Left forelimb (tissue), 1 donor: ENCODE measurements around the gene PAEP.

ENCODE experiments used
- DNase-seq: peaks from one replicate; pipeline ENCODE4 v3.0.0-alpha.2; 2018; ENCODE audit warnings: low spot score

Gene PAEP

DNA sequence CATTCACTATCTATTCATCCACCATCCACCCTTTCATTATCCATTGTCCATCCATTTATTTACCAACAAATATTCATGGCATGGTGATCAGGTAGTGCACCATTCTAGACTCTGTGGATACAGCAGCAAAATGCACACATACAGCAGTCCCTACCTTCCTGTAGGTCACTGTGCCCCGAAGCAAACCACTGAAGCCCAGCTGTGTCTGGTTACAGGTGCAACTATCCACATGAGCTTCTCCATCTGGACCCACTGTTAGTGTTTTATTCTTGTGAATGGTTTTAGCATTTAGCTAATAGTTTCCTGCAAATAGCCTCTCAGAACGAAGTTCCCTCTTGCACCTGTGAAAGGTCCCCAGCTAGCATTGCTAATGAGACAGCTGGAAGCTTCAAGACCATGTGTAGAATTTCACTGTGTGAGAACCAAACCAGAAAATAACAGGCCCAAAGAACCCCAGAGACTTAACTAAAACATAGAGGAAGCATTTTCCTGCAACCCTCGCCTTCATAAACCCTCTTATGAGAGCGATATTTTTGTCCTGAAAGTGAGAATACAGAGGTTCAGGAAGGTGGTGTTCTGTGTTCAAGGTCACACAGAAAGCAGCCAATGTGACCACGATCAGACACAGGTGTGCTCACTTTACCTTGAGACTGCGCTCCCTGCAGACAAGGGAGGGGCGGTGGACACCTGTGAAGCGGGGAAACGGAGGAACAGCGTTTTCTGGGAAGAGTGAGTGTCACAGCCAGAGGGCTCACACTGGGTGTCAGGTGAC is 18.5 kb downstream of the PAEP start:
- DNase-seq: no peak

DNA sequence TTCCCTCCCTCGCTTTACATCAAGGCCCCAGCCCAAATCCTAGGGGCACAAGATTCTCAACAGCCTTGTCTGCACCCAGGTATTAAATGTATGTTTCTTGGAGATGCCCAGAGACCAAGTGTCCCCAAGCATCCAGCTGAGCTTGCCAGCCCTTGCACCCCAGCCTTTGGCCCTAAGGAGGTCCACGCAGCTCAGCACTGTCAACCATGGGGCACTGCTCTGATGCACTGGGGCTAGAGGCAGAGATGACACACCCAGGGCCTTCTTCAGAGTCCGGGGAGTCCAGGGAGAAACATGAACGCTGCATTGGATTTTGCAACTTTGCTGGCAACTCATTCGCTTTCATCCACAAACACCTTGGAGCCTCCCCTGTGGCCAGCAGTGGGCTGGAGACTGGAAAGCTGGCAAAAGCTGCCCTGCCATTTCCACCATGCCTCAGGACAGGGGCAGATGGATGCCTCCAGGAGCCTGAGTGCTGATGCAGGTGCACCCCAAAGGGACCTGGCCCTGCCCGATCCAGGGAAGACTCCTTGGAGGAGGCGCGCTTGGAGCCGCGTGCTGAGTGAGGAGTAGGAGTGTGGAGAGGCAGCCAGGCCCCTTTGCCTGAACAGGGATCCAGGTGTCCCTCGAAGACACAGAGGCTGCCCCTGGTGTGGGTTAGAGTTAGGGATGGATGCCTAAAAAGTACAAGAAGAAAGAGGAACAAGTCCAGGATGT is 19.3 kb downstream of the PAEP start:
- DNase-seq: no peak

DNA sequence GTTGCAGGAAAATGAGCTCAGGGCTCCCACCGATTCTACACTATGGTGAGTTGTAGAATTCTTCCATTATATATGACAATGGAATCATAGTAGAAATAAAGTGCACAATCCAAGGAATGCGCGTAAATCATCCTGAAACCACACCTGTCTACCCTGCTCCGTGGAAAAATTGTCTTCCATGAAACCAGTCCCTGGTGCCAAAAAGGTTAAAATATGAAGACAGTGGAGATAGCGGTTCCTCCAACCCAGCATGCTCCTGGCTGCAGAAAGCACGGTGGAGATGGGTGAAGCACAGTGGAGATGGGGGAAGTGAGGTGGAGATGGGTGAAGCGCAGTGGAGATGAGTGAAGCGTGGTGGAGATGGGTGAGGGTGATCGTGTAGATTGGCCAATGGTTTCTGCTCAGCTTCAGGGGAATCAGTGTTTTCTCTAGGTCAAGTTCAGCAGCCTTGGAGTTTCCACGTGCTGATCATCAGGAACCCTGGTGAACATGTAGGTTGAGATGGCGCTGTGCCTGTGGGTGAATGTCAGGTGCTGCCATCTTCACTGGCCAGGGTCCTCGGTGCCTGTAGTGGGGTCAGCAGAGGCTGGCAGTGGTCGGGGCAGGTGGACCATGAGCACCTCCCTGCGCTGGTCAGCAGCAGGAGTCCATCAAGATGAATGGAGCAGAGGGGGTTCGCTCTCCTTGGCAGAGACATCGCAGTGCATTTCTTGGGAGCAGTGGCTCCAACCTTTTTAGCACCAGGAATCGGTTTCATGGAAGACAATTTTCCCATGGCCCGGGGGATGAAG is 20.3 kb downstream of the PAEP start:
- DNase-seq: no peak

DNA sequence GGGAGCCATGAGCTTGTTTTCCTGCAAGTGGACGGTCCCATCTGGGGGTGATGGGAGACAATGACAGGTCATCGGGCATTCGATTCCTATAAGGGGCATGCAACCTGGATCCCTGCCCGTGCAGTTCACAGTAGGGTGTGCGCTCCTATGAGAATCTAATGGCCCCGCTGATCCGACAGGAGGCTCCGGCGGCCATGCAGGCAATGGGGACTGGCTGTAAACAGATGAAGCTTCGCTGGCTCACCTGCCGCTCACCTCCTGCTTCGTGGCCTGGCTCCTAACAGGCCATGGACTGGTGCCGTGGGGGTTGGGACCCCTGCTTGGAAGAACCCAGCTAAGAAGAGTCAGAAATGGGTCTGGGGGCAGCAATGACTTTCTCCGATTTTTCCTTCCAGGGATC is 21.0 kb downstream of the PAEP start:
- DNase-seq: no peak

DNA sequence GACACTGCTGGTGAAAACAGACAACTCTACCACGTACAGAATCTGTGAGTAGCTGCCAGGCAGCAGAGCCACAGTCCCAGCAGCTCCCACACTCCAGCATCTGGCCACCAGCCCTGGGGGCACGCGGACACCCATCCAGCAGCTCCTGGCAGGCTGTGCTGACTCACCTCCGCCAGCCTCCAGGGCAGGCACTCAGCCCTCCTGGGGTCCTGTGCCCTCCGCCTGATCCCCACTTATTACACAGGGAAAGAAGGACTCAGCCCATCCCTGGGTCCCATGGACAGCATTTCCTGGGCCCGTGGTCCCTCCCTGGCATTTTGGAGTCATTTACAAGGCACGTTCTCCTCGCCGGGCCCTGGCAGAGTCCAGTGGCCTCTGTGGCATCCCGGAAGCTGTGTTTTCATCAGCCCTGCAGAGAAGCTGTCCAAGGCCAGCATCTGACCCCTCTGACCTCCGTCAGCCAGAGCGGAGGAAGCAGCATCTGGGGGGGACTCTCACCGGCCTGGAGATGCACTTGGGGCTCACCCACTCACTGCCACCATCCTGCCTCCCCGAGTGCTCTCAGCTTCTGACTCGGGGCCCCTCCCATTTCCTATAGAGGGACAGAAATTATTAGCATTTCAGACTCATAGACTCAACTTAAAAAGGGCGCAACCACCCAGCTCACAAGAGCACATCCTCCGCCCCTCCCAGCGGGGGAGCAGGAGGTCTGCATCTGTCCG is 21.6 kb downstream of the PAEP start:
- DNase-seq: no peak

DNA sequence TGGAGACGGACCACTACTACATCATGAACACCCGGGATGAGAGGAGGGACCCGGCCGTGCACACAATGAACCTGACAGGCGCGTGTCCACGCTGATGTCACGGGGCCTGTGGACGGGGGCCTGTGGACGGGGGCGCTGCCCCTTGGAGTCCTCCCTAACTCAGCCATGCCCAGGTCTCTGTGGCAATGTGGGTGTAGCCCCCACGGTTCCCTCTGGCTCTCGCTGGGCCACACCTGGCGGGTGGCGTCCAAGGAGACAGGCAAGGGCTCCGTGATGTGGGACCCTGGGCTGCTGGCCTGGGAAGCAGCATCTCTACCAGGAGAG is 22.1 kb downstream of the PAEP start:
- no peak for DNase-seq

DNA sequence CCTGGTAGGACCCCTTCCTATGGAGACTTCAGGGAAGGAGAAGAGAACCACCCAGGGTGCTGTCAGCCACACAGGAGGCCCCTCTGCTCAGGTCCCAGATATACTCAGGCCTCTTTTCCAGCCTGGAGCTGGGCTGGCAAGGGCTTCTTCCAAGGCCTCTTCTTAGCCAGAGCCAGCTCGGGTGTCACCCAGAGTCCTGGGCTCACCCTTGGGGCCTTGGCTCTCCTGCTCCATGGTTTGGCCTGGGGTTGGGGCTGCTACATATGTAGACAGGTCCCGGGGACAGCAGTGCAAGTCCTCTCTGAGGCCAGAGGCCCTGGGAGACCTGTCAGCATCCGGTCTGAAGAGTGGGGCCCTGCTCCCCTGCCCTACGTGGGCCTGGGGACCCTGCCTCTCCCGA is 22.8 kb downstream of the PAEP start:
- DNase-seq: no peak

DNA sequence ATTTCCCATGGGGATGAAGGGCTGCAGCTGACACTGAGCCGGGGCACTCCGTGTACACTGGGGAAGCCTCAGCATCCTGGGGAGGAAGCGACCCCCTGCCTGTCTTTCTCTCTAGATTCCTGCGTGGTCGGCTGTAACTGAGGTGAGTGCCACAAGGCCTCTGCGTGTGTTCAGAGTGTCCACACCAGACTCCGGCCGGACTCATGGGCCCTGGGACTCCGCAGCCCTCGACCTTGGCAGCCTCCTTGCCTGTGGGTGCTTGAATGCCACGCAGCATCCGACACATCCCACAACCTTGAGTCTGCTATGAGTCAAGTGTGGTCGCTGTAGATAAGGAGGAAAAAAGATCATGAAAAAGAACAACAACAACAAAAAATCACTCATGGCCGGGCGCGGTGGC is 23.4 kb downstream of the PAEP start:
- no peak for DNase-seq

DNA sequence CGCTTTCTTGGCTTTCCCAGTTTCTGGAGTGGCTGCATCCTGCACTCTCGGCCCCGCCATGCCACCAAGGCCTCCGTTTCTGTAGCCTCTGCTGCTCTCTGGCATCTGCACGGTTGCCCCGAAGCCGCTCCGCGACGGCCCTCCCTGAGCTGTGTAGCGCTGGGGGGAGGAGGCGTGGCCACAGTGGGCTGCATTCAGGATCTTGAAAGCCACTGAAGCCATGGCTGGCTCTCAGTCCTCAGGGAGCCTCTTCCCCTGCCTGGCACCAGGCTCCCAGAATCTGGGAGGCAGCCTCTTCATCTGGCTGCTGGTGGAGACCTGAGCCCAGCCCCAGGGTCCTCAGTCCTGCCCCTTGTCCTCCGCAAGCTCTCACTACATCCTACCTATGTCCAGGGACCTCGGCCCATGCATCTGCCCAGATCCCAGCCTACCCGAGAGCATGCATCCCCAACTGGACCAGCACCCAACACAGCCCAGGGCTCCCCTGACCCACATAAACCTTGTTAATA is 25.1 kb downstream of the PAEP start:
- no peak for DNase-seq

DNA sequence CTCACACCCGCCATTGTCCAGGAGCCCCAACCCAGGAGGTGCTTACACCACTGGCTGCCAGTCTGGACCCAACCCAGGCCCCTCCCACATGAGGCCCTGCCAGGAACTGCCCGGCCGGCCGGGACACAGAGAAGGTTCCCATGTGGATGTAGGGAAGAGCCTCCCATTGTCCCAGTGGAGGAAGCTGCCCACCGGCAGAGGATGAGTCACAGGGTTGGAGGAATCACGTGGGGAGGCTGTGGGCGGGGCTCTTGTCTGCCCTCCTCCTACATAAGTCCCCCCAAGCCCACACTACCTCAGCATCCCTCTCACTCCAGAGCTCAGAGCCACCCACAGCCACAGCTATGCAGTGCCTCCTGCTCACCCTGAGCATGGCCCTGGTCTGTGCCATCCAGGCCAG is 26.1 kb downstream of the PAEP start:
- no peak for DNase-seq

DNA sequence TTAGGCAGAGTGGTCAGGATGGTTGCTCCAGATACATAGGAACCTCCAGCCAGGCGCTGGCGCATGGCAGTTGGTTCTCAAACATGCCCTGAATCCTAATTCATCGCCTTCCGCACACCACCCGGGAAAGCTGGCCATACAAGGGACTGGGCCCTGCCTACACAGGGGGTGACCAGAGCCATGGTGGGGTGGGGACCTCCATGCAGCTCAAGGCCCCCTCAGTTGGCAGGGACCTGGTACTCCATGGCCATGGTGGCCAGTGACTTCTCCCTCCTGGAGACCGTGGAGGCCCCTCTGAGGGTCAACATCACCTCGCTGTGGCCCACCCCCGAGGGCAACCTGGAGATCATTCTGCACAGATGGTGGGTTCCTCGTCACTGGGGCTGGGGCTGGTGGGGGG is 26.8 kb downstream of the PAEP start:
- no peak for DNase-seq

DNA sequence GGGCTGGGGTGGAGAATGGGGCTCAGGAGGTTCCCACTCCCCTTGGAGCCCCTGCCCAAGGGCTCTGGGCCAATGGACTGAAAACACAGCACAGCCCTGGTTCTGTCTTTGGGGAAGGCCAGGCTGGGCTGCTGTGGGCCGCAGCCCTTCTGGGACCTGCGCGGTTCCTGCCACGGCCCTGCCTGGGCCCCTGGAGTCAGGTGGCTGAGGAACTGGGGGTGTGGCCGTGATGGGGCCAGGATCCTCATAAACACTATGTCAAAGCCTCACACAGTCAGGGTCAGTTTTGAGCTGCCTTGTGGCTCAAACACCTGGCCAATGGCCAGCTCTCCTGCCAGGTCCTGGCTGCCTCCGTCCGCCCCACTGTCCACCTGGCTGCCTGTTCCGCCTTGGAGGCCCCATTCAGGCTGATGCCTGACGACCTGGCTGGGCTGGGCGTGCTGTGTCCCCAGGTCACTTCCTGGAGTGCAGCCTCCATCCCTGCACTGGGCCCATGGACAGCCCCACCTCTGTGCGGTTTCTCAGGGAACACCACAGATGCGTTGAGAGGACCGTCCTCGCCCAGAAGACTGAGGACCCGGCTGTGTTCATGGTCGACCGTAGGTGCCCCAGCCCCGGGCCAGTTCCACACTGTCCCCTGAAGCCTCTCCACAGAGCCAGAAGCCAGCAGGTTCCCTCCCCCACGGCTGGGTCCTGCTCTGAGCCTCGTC is 27.5 kb downstream of the PAEP start:
- no peak for DNase-seq

DNA sequence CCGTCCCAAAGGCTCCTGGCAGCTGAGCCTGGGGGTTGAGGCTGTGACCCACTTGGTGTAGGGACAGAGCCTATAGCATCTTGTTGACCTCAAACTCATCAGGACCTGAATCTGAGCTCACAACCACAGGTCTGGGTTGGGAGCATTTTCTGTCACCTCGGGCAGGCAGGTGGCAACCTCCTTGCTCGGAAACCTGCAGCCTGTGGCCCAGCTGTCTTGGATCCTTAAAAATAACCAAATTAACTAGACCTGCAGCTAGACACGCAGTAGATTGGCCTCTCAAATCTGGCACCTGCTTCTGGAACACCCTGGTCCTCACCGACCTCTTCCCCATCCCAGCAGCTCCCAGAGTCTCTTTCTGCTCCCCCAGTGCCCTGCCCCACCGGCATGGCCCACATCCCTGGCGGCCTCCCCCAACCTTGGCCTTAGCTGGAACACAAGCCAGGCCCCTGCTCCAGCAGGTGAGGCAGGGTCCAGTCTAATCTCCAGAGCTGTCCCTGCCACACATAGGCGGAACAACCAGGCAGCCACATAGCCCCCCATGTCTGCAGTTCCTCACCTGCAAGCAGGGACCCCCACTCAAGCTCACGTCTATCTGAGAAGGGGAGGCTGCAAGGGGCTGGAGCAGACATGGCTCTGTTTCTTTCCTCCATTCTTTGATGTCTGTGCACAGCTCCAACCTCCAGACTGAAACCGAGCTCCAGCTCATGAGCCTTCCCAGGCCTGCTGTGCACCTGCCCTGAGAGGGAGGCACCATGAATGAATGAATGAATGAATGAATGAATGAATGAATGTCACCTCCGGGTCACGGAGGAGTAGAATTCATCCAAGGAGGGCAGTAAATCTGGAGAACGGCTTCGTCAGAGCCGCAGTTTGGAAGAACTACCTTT is 28.3 kb downstream of the PAEP start:
- DNase-seq: no peak

DNA sequence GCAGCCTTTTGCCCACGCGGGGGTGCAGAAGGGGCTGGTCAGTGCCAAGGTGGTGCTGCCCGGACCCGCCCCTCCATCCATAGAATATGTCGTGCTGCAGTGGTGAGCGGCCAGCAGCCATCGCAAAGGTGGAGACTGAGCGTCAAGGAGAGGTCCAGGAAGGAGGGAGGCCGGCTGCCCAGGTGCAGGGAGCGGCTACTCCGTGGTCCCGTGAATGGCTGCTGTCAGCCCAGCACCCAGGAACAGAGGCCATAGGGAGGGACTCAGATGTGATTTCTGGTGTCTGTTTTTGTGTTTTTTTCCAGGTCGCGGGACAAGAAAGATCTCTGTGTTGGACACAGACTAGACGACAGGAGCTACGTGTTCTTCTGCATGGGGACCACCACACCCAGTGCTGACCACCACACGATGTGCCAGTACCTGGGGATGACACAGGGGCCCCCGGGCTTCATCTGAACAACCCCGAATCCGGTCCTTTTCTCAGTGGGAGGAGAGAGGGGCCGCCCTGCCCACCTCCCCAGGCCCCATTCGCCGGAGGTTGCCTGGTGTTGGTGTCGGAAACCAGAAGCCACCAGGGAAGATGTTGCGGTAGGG is 29.0 kb downstream of the PAEP start:
- DNase-seq: no peak

DNA sequence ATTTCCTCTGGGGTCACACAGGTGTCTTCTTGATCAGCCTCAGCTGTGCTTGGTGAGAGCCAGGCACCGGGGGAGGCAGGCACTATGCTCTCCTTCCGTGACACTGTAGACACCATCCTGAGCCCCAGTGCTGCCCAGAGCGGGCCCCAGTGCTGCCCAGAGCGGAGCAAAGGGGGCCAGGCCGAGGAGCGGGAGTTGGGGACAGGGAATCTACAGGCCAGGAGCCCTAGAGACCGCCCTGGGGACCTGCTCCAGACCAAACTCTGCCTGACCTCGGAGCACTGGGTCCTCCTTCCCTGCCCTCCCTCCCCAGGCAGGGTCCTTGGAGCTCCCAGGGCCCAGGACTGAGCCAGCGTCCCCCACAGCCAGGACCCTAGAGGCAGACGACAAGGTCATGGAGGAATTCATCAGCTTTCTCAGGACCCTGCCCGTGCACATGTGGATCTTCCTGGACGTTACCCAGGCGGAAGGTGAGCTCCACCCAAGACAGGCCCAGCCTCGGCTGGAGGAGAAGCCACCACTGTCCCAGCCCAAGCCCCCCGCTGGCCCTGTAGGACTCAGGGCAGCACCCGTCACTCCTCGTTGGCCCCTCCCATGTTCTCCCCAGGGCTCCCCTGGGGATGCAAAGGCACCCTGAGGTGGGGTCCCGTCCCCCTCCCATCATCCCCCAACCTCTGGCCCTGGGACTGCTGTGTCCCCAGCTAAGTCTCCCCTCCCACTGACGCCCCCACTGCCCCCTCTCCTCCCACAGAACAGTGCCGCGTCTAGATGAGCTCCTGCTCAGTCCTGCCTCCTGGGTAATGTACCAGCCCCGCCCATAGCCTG is 30.2 kb downstream of the PAEP start:
- no peak for DNase-seq

DNA sequence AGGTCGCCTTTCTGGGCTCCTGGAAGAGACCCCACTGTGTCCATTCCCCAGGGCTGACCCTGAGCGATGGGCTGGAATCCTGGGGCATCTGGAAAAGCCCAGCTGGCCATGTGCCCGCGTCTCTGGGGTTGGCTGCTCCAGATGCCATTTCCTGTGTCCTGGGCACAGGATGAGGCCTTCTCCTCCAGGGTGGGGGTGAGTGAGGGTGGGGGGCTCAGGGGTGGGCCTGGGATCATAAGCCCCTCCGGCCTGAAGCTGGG is 30.7 kb downstream of the PAEP start:
- DNase-seq: no peak

DNA sequence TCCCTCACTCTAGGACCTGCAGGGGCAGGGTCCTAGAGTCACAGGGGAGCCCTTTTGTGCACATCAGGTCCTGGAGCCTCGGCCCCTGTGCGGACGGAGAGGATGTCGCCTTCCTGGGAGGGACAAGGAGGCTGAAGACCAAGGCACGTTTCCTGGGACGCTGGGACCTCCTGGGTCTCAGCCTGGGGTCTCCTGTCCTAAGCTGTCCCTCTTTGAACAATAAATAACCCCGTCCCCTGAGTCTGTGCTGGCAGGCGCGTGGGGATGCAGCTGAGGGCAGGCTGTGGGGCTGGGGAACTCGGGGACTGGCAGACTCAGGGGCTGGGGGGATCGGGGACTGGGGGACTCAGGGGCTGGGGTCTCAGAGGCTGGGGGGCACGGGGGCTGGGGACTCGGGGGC is 31.1 kb downstream of the PAEP start:
- no peak for DNase-seq

DNA sequence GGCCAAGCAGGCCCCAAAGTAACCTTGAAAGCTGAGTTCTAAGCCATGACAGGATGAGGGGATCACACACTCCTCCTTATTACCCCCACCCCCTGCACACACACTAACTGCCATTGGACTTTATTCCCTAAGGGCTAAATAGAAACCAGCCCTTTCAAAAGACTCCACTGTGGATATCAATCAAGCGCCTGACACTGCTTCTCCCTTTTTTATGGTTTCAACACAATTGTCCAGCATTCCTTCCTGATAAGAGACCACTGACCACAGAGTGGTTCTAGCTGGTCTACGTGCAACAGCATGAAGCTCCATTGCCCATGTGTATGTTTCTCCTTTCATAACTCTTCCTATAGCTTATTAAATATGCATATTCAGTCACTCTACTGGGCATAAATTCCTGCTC is 34.7 kb downstream of the PAEP start:
- DNase-seq: no peak

DNA sequence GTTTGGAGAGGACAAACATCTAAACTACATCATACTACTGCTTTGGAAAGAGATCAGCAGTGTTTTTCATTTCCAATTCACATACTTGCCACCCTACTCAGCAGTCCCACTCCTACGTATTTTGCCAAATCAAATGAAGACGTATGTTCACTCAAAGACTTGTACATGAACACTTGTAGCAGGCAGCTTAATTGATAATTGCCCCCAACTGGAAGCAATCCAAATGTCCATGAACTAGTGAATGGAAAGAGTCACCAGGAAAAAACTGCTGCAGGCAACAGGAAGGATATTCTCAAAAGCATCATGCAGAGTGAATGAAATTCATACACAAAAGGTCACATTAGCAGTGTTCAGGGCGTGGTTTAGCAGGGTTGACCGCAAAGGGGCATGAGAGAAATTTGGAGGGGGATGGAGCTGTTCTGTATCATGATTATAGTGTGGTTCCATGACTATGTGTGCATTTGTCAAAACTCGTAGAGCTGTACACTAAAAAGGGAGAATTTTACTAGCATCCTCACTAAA is 38.8 kb downstream of the PAEP start:
- DNase-seq: no peak
